AML-193 (cell line): Measurements from ENCODE around the gene POLDIP2.

ENCODE experiments used
- DNase-seq, 2 experiments: peaks; one replicate each; lab custom pipeline; 2025; lab: John Stamatoyannopoulos, UW

POLDIP2 gene

GRCh38 chr17:28357061-28357900 lies at the start of gene POLDIP2:
POLDIP2 (minus strand) TSS chr17:28357527; CDS start chr17:28357448, 79 bp downstream.
- peak; percentile 94 for DNase-seq

GRCh38 chr17:28406473-28406814 lies 49.1 kb upstream of the POLDIP2 start:
- no peak for DNase-seq

GRCh38 chr17:28405632-28406472 lies 48.5 kb upstream of the POLDIP2 start, which contains the start of gene SLC46A1:
SLC46A1 (minus strand) TSS chr17:28406212; CDS start chr17:28406114, 98 bp downstream.
- no peak for DNase-seq

- no peak for DNase-seq
These were observed 47.7 kb upstream of the POLDIP2 start for GRCh38 chr17:28404812-28405570.

- DNase-seq: no peak
These were observed 47.1 kb upstream of the POLDIP2 start for GRCh38 chr17:28404461-28404811.

GRCh38 chr17:28404007-28404406 lies 46.7 kb upstream of the POLDIP2 start:
- no peak for DNase-seq

- DNase-seq: no peak
These were observed 45.5 kb upstream of the POLDIP2 start for GRCh38 chr17:28402844-28403243.

GRCh38 chr17:28402224-28402630 lies 44.9 kb upstream of the POLDIP2 start:
- DNase-seq: no peak

- no peak for DNase-seq
These were observed 42.5 kb upstream of the POLDIP2 start for GRCh38 chr17:28399808-28400207.

- DNase-seq: no peak
These were observed 41.1 kb upstream of the POLDIP2 start for GRCh38 chr17:28398280-28398981.

GRCh38 chr17:28397687-28398279 lies 40.5 kb upstream of the POLDIP2 start:
- DNase-seq: no peak

GRCh38 chr17:28397275-28397674 lies 39.9 kb upstream of the POLDIP2 start:
- no peak for DNase-seq

GRCh38 chr17:28396635-28397239 lies 39.4 kb upstream of the POLDIP2 start:
- no peak for DNase-seq

- no peak for DNase-seq
These were observed 38.6 kb upstream of the POLDIP2 start for GRCh38 chr17:28395968-28396367.

- DNase-seq: no peak
These were observed 38.1 kb upstream of the POLDIP2 start for GRCh38 chr17:28395426-28395825.

- DNase-seq: no peak
These were observed 37.2 kb upstream of the POLDIP2 start for GRCh38 chr17:28394337-28395116.

- no peak for DNase-seq
These were observed 35.2 kb upstream of the POLDIP2 start for GRCh38 chr17:28392491-28392890.

GRCh38 chr17:28391401-28391800 lies 34.1 kb upstream of the POLDIP2 start:
- no peak for DNase-seq

GRCh38 chr17:28390984-28391383 lies 33.7 kb upstream of the POLDIP2 start:
- DNase-seq: no peak

- DNase-seq: no peak
These were observed 33.2 kb upstream of the POLDIP2 start for GRCh38 chr17:28390563-28390962.
